Measurements from ENCODE around the gene CEP57.
A peak's percentile ranks its signal among the peaks of the same experiment; 100 is the strongest.

CEP57 gene

DNA sequence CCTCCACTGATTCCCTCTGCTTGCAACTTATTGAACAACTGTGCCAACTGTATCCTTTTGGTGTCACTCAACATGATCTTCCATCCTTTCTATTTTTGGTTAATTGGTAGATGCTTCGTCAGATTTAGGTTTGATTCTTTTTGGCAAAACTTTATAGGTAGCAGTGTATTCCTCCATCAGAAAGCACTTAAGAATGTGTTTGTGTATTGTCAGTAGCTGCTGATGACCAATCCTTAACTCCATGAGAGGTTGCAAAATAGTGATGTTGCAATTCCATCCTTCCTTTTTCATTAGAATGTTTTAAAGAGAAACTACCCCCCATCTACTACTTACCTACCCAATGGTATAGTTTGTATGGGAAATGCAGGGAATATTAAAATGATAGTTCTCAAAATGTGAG lies 22.8 kb upstream of the CEP57 start:
- TF ChIP-seq CTCF (IDR thresholded peaks at IDR 0.05; ENCODE audit: low read depth, low read length), result no peak

DNA sequence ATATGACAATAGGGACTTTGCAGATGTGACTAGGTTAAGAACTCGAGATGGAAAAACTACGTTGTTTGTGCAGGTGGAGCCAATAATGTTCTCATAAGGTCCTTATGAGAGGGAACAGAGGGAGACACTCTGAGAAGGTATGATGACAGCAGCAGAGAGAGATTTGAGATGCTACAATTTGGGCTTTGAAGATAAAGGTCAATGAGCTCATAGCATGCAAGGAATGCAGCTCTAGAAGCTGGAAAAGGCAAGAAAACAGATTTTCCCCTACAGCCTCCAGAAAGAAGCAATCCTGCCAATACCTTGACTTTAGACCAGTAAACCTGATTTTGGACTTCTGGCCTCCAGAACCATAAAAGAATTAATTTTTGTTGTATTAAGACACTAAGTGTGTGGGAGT lies 21.8 kb upstream of the CEP57 start:
- H3K4me3 ChIP-seq (ENCODE audit: low read depth, low read length), result no peak overlapping the region
- TF ChIP-seq CTCF (IDR thresholded peaks at IDR 0.05; ENCODE audit: low read depth, low read length), result no peak

More for the DNA sequence above, 22.8 kb upstream of the CEP57 start:
- no peak overlapping the region for H3K4me3 ChIP-seq (ENCODE audit: low read depth, low read length)

- H3K4me3 ChIP-seq (ENCODE audit: low read depth, low read length), result no peak overlapping the region
- TF ChIP-seq CTCF (IDR thresholded peaks at IDR 0.05; ENCODE audit: low read depth, low read length), result no peak
These were observed 13.4 kb upstream of the CEP57 start for GRCh38 chr11:95776859-95777258.

GRCh38 chr11:95778699-95779098 lies 11.6 kb upstream of the CEP57 start:
- no peak overlapping the region for H3K4me3 ChIP-seq (ENCODE audit: low read depth, low read length)
- no peak for TF ChIP-seq CTCF (IDR thresholded peaks at IDR 0.05; ENCODE audit: low read depth, low read length)

GRCh38 chr11:95780544-95780943 lies 9.8 kb upstream of the CEP57 start:
- H3K4me3 ChIP-seq (ENCODE audit: low read depth, low read length), result no peak overlapping the region
- no peak for TF ChIP-seq CTCF (IDR thresholded peaks at IDR 0.05; ENCODE audit: low read depth, low read length)

DNA sequence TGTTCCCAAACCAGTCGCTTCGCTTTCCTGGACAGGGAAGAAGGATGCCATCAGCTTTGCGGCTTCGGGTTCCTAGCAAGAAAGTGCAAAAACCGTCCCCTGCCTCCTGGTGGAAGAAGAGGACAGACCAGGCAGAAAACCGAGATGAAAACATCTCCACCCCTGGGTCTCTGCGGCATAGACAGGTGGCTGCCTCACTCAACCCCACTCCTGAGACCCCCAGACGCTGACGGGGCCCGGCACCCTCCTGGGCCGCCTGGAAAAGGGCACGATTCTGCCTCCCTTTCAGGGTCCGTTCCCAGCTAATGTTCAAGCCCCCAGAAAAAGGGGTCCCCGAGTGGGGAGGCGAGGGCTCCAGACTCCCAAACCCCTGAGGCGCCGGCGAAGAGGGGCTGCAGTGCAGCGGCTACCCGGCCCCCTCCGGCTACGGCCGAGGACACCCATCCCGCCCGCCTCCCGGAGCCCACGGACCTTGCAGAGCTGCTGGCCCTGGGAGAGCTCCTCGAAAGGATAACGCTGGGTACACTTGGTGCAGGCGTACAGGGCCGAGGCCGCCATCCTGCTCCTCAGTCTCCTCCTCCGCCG lies 1.3 kb upstream of the CEP57 start:
- H3K4me3 ChIP-seq (ENCODE audit: low read depth, low read length), result peak overlapping the region; percentile 93
- 0 out of 2 replicates have a peak, but pooled peaks have one; percentile 30 for TF ChIP-seq CTCF (IDR thresholded peaks at IDR 0.05; ENCODE audit: low read depth, low read length)

DNA sequence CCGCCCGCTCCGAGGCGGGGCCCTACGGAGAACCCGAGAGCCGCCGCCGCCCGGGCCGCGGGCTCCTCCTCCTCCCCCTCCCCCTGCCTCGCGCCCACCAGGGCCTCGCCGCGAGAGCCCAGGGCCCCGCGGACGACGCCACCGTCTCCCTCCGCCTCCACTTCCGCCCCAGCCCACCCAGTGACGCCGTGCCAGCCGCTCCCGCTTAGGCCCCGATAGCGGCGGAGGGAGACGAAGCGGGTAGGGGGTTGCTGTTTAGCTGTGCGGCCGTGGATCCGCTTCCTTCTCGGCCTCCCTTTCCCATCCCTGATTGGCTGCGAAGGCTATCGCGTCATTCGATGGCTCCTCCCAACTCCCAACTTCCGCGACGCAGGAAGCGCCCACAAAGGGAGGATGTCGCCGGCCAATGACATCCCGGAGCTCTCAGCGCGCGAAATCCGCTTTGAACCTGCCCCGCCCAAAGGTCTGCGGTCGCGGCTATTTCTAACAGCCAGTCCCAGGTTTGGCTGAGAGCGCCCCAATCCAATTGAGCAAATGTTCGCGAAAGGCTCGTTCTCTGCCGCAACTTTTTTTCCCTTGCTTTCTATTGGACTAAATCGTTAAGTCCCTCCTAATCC lies 684 bp upstream of the CEP57 start, which contains the start of gene FAM76B:
TSS of gene FAM76B (minus strand) at position 277 of the 617 bp plus-strand sequence. CDS start 304 bp downstream, outside the sequence.
- H3K4me3 ChIP-seq (ENCODE audit: low read depth, low read length), result peak within 1 kb of the TSS; percentile 93
- TF ChIP-seq CTCF (IDR thresholded peaks at IDR 0.05; ENCODE audit: low read depth, low read length), result no peak

Measured in WI38 (cell line).